ENCODE data around the gene ARRB1. TPM values are rescaled to one million over a fixed set of nuclear protein-coding genes. Genes with fewer than 3 reads are reported as not detected.

The ARRB1 gene
- total and polyA plus RNA-seq, 4 experiments from 2014 or later, result 6.6 to 47.5 (median 26.4) TPM

DNA sequence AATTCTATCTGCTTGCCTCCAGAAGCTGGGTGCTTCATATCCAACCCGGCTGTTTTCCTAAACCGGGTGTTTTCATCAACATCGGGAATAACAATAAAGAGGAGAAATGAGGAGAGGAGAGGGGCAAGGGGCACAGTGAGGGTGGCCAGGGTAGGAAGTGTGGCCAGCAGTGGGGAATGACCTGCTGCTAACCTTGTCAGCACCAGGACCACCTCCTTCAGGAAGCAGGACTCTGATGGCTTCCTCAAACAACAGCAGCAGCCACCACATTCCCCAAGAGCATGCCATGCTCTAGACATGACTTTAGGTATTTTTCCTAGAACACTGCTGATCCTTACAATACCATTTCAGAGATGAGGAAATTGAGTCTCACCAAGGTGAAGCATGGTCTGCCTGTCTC is 58.5 kb downstream of the ARRB1 start:
- POLR2A ChIA-PET (ENCODE audit: partially characterized antibody), result interaction anchor here (1.3 kb wide), 1 partner anchor 21 kb away, joined by 4 read pairs; no protein-coding TSS in a partner anchor
- H3K9me3 Mint-ChIP-seq, result no peaks in the 10 kb centered on the region
- H3K4me1 Mint-ChIP-seq, result peaks cover 8 to 23% (median 9%) of the 10 kb centered on the region in 4 donors
- peaks cover 9 to 38% of the 10 kb centered on the region in 2 donors for H3K36me3 Mint-ChIP-seq
- no peaks in the 10 kb centered on the region for H3K4me1 ChIP-seq (ENCODE audit: insufficient read depth, low read length)
- no peak overlapping the region for H3K4me3 Mint-ChIP-seq
- H3K27ac Mint-ChIP-seq, result peak overlapping the region in 2 of 7 donors; percentile 10 to 53
- H3K36me3 ChIP-seq (ENCODE audit: insufficient read depth, low read length), result peaks cover 4% of the 10 kb centered on the region
- DNase-seq, result no peak
- H3K27me3 ChIP-seq (ENCODE audit: insufficient read depth, low read length), result no peaks in the 10 kb centered on the region
- CTCF ChIA-PET (ENCODE audit: partially characterized antibody), result interaction anchor here (1.1 kb wide), 1 partner anchor 92 kb away, joined by 4 read pairs; no protein-coding TSS in a partner anchor
- no peaks in the 10 kb centered on the region for H3K9me3 ChIP-seq (ENCODE audit: control insufficient read depth in 1 of 2, low read length in 2 of 2)
- H3K27ac ChIP-seq (ENCODE audit: low read depth, low read length), result no peak overlapping the region
- intact Hi-C loops (cut with micrococcal nuclease), result no loop called here
- H3K27me3 Mint-ChIP-seq, result no peaks in the 10 kb centered on the region
- no peak overlapping the region for H3K4me3 ChIP-seq (ENCODE audit: low read length in 2 of 2)

DNA sequence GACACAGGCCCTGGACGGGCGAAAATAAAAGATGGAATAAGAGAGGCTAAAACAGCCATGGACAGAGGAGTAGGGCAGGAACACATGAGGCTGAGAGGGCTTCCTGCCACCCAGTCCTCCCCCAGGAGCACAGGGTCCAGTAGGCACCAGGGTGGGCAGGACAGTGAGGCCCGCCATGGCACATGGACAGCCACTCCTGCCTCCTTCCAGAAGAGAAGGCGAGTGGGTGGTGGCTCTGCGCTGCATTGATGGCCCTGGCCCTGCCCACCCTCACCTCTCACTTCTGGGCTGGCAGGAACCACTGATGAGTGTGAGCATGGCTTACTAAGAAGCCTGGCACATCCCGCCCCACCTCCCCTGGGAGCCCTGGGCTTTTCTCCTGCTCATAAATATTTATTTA is 59.7 kb downstream of the ARRB1 start:
- H3K27ac ChIP-seq (ENCODE audit: low read depth, low read length), result no peak overlapping the region
- peaks cover 6 to 23% (median 8%) of the 10 kb centered on the region in 4 donors for H3K4me1 Mint-ChIP-seq
- no peaks in the 10 kb centered on the region for H3K27me3 Mint-ChIP-seq
- no peaks in the 10 kb centered on the region for H3K9me3 ChIP-seq (ENCODE audit: control insufficient read depth in 1 of 2, low read length in 2 of 2)
- POLR2A ChIA-PET (ENCODE audit: partially characterized antibody), result interaction anchor here (1.1 kb wide), 1 partner anchor 50 kb away, joined by 3 read pairs; no protein-coding TSS in a partner anchor
- H3K4me3 Mint-ChIP-seq, result no peak overlapping the region
- H3K36me3 Mint-ChIP-seq, result peaks cover 9 to 39% of the 10 kb centered on the region in 2 donors
- CTCF ChIA-PET (ENCODE audit: partially characterized antibody), result no interaction called here
- intact Hi-C loops (cut with micrococcal nuclease), result no loop called here
- H3K4me3 ChIP-seq (ENCODE audit: low read length in 2 of 2), result no peak overlapping the region
- DNase-seq, result no peak
- H3K9me3 Mint-ChIP-seq, result no peaks in the 10 kb centered on the region
- no peaks in the 10 kb centered on the region for H3K27me3 ChIP-seq (ENCODE audit: insufficient read depth, low read length)
- H3K36me3 ChIP-seq (ENCODE audit: insufficient read depth, low read length), result peaks cover 11% of the 10 kb centered on the region
- H3K4me1 ChIP-seq (ENCODE audit: insufficient read depth, low read length), result no peaks in the 10 kb centered on the region
- peak overlapping the region in 2 of 7 donors; percentile 64 to 83 for H3K27ac Mint-ChIP-seq

DNA sequence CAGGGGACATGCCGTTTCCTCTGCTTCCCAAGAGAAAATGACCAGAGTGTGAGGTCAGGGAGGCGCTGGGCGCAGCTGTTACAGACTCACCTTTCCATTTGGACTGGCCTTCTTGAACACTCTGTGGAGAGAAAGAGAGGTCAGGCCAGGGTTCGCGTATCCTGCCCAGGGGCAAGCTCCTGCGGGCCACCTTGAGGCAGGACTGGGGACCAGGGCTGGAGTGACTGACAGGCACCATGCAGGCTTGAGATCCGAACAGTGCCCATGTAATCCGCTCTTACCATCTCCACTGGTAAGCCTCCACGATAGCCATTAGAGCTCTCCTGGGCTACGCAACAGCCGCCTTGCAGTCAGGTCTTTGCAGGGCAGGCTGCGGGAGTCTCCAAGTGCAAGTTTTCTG is 61.5 kb downstream of the ARRB1 start:
- no peaks in the 10 kb centered on the region for H3K4me1 ChIP-seq (ENCODE audit: insufficient read depth, low read length)
- H3K36me3 ChIP-seq (ENCODE audit: insufficient read depth, low read length), result peaks cover 11% of the 10 kb centered on the region
- DNase-seq, result no peak
- Mint-ChIP-seq H3K4me3 (no peak overlapping the region), H3K9me3 (no peaks in the 10 kb centered on the region), H3K4me1 (peaks cover 5 to 20% (median 8%) of the 10 kb centered on the region in 4 donors), H3K27ac (peak overlapping the region in 1 of 7 donors; percentile 55), H3K27me3 (no peaks in the 10 kb centered on the region), H3K36me3 (peaks cover 5 to 44% of the 10 kb centered on the region in 2 donors)
- H3K27ac ChIP-seq (ENCODE audit: low read depth, low read length), result no peak overlapping the region
- H3K4me3 ChIP-seq (ENCODE audit: low read length in 2 of 2), result no peak overlapping the region
- ChIA-PET POLR2A (ENCODE audit: partially characterized antibody) (no interaction called here), CTCF (ENCODE audit: partially characterized antibody) (interaction anchor here (0.9 to 2.8 kb wide), 4 partner anchors 10 to 118 kb away, joined by 3 to 15 read pairs (median 6); no protein-coding TSS in a partner anchor)
- no peaks in the 10 kb centered on the region for H3K27me3 ChIP-seq (ENCODE audit: insufficient read depth, low read length)
- no peaks in the 10 kb centered on the region for H3K9me3 ChIP-seq (ENCODE audit: control insufficient read depth in 1 of 2, low read length in 2 of 2)
- intact Hi-C loops (cut with micrococcal nuclease), result no loop called here

DNA sequence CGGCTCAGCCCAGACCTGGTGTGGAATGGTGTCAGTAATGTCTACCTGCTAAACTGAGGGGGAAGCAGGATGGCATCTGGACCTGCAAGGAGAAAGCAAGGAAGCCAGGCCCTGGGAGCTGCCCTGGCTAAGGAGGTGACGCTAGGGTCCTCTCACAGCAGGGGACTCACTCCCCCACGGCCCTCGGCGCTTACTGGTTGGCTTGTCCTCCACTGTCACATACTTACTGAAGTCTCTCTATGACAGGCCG is 62.0 kb downstream of the ARRB1 start:
- ChIA-PET POLR2A (ENCODE audit: partially characterized antibody) (no interaction called here), CTCF (ENCODE audit: partially characterized antibody) (interaction anchor here (0.9 to 2.8 kb wide), 4 partner anchors 10 to 119 kb away, joined by 3 to 15 read pairs (median 6); no protein-coding TSS in a partner anchor)
- Histone ChIP-seq H3K9me3 (ENCODE audit: control insufficient read depth in 1 of 2, low read length in 2 of 2) (no peaks in the 10 kb centered on the region), H3K4me1 (ENCODE audit: insufficient read depth, low read length) (no peaks in the 10 kb centered on the region), H3K4me3 (ENCODE audit: low read length in 2 of 2) (no peak overlapping the region), H3K27me3 (ENCODE audit: insufficient read depth, low read length) (no peaks in the 10 kb centered on the region), H3K27ac (ENCODE audit: low read depth, low read length) (no peak overlapping the region), H3K36me3 (ENCODE audit: insufficient read depth, low read length) (peaks cover 11% of the 10 kb centered on the region)
- H3K4me3 Mint-ChIP-seq, result no peak overlapping the region
- H3K4me1 Mint-ChIP-seq, result peaks cover 5 to 20% (median 8%) of the 10 kb centered on the region in 4 donors
- intact Hi-C loops (cut with micrococcal nuclease), result no loop called here
- H3K36me3 Mint-ChIP-seq, result peaks cover 5 to 43% of the 10 kb centered on the region in 2 donors
- H3K27ac Mint-ChIP-seq, result peak overlapping the region in 2 of 7 donors; percentile 4 to 70
- H3K9me3 Mint-ChIP-seq, result no peaks in the 10 kb centered on the region
- H3K27me3 Mint-ChIP-seq, result no peaks in the 10 kb centered on the region
- DNase-seq, result no peak

DNA sequence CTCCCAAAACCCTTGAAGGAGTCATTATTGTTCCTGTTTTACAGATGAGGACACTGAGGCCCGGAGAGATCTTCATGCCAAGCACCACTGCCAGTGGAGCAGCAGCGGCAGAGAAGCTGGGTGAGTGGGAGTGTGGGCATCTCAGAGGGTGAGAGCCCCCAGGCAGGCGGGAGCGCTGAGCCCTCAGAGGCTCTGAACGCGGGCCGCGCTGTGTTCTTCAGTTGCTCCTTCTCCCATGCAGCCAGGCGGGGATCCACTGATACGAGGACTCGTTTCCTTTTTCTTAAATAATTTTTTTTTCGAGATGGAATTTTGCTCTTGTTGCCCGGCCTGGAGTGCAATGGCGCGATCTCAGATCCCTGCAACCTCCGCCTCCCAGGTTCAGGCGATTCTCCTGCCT is 63.9 kb downstream of the ARRB1 start:
- ChIA-PET CTCF (ENCODE audit: partially characterized antibody) (interaction anchor here (0.9 to 2.0 kb wide), 2 partner anchors 12 to 244 kb away, joined by 3 to 5 read pairs; no protein-coding TSS in a partner anchor), POLR2A (ENCODE audit: partially characterized antibody) (no interaction called here)
- Histone ChIP-seq H3K9me3 (ENCODE audit: control insufficient read depth in 1 of 2, low read length in 2 of 2) (no peaks in the 10 kb centered on the region), H3K27me3 (ENCODE audit: insufficient read depth, low read length) (no peaks in the 10 kb centered on the region), H3K27ac (ENCODE audit: low read depth, low read length) (no peak overlapping the region), H3K4me3 (ENCODE audit: low read length in 2 of 2) (no peak overlapping the region), H3K36me3 (ENCODE audit: insufficient read depth, low read length) (peaks cover 11% of the 10 kb centered on the region), H3K4me1 (ENCODE audit: insufficient read depth, low read length) (no peaks in the 10 kb centered on the region)
- no peaks in the 10 kb centered on the region for H3K27me3 Mint-ChIP-seq
- intact Hi-C loops (cut with micrococcal nuclease), result no loop called here
- no peak for DNase-seq
- H3K27ac Mint-ChIP-seq, result no peak overlapping the region
- H3K36me3 Mint-ChIP-seq, result peaks cover 5 to 49% of the 10 kb centered on the region in 2 donors
- peaks cover 0 to 9% (median 0%) of the 10 kb centered on the region in 4 donors for H3K4me1 Mint-ChIP-seq
- no peaks in the 10 kb centered on the region for H3K9me3 Mint-ChIP-seq
- H3K4me3 Mint-ChIP-seq, result no peak overlapping the region

DNA sequence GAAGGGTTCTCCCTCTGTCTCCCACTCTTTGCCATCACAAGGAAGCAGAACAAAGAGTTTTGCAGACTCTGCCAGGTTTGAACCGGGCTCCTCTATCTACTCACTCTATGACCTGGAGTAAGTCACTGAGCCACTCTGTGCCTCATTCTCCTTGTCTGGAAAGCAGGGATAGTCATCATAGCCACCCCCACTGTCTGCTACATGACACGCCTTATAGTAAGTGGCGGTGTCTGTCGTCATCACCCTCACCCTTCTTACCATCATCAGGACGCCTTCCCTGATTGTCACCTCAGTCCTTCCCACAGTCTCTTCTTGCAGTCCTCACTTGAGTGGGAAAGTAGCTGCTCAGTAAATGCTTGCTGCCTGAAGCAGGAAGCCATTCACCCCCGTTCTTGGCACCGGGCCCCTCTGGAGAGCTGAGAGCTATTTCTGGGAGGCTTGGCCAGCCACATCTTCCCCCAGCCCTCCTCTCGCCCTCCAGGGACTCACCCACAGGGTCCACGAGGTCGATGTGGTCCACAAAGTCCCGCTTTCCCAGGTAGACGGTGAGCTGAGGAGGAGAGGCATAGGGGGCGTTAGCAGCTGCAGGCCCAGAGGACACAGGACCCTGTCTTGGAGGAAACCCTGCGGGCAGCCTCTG is 64.5 kb downstream of the ARRB1 start:
- no peaks in the 10 kb centered on the region for H3K27me3 Mint-ChIP-seq
- no peak overlapping the region for H3K4me3 Mint-ChIP-seq
- Histone ChIP-seq H3K27ac (ENCODE audit: low read depth, low read length) (no peak overlapping the region), H3K4me3 (ENCODE audit: low read length in 2 of 2) (no peak overlapping the region), H3K36me3 (ENCODE audit: insufficient read depth, low read length) (peaks cover 11% of the 10 kb centered on the region), H3K9me3 (ENCODE audit: control insufficient read depth in 1 of 2, low read length in 2 of 2) (no peaks in the 10 kb centered on the region), H3K27me3 (ENCODE audit: insufficient read depth, low read length) (no peaks in the 10 kb centered on the region), H3K4me1 (ENCODE audit: insufficient read depth, low read length) (no peaks in the 10 kb centered on the region)
- H3K27ac Mint-ChIP-seq, result peak overlapping the region in 6 of 7 donors; percentile 19 to 74 (median 40)
- ChIA-PET CTCF (ENCODE audit: partially characterized antibody) (interaction anchor here (0.9 to 2.0 kb wide), 2 partner anchors 11 to 245 kb away, joined by 3 to 5 read pairs; no protein-coding TSS in a partner anchor), POLR2A (ENCODE audit: partially characterized antibody) (no interaction called here)
- H3K36me3 Mint-ChIP-seq, result peaks cover 5 to 55% of the 10 kb centered on the region in 2 donors
- intact Hi-C loops (cut with micrococcal nuclease), result no loop called here
- H3K9me3 Mint-ChIP-seq, result no peaks in the 10 kb centered on the region
- no peak for DNase-seq
- peaks cover 0 to 6% (median 0%) of the 10 kb centered on the region in 4 donors for H3K4me1 Mint-ChIP-seq

DNA sequence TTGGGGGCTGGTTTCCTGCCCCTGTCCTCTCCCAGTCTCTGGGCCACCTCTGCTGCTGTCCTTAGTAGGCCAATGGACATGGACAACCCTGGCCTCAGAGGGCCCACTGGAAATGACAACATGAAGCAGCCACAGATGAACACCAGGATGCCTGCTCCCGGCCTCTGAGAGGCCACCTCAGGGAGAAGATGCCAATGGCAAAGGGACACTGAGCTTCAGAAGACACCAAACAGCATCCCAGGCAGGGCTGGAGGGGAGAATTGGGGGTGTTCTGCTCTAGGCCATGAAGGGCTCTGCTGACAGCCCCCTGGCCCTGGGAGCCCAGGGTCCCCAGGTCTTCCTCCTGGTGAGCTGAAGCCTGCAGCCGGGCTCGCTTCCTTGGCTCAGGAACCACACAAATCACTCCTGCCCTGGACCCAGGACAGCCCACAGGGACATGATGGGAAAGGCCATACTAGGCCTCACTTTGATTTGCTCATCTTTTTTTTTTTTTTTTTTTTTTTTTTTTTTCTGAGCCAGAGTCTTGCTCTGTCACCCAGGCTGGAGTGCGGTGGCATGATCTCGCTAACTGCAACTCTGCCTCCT is 65.6 kb downstream of the ARRB1 start:
- peaks cover 5 to 62% of the 10 kb centered on the region in 2 donors for H3K36me3 Mint-ChIP-seq
- Histone ChIP-seq H3K27me3 (ENCODE audit: insufficient read depth, low read length) (no peaks in the 10 kb centered on the region), H3K36me3 (ENCODE audit: insufficient read depth, low read length) (peaks cover 16% of the 10 kb centered on the region), H3K4me1 (ENCODE audit: insufficient read depth, low read length) (no peaks in the 10 kb centered on the region), H3K27ac (ENCODE audit: low read depth, low read length) (no peak overlapping the region), H3K4me3 (ENCODE audit: low read length in 2 of 2) (no peak overlapping the region), H3K9me3 (ENCODE audit: control insufficient read depth in 1 of 2, low read length in 2 of 2) (no peaks in the 10 kb centered on the region)
- no peak overlapping the region for H3K4me3 Mint-ChIP-seq
- intact Hi-C loops (cut with micrococcal nuclease), result no loop called here
- H3K27me3 Mint-ChIP-seq, result no peaks in the 10 kb centered on the region
- POLR2A ChIA-PET (ENCODE audit: partially characterized antibody), result interaction anchor here (1.3 kb wide), 1 partner anchor 10 kb away, joined by 4 read pairs; no protein-coding TSS in a partner anchor
- DNase-seq, result no peak
- CTCF ChIA-PET (ENCODE audit: partially characterized antibody), result interaction anchor here (17.0 kb wide), 1 partner anchor 99 kb away, joined by 614 read pairs; no protein-coding TSS in a partner anchor
- peak overlapping the region in 1 of 7 donors; percentile 79 for H3K27ac Mint-ChIP-seq
- no peaks in the 10 kb centered on the region for H3K9me3 Mint-ChIP-seq
- peaks cover 0 to 6% (median 2%) of the 10 kb centered on the region in 4 donors for H3K4me1 Mint-ChIP-seq
